MCF 10A (cell line): ENCODE measurements around the gene GAS7. TPM values are rescaled to one million over a fixed set of nuclear protein-coding genes. Genes with fewer than 3 reads are reported as not detected.

Source experiments
- BruUV-seq: library from RNA; stranded (reverse); fragments of 400-500 nt; replicated peaks from 2 replicates; lab custom pipeline; 2021; lab: Mats Ljungman, UMichigan
- CTCF ChIA-PET: fragments of 300-600 bp; sonication (Branson Sonifier 250); formaldehyde crosslinking; extraction: SDS; loops from one replicate; lab custom pipeline; 2021; ENCODE audit warnings: antibody characterized with exemption, inconsistent platforms; lab: Yijun Ruan, JAX
- POLR2A ChIA-PET: fragments of 300-600, 350-650 bp; sonication (Branson Sonifier 250); formaldehyde crosslinking; extraction: SDS; loops from one replicate; lab custom pipeline; 2020; ENCODE audit warnings: antibody characterized with exemption, inconsistent platforms; lab: Yijun Ruan, JAX
- DNase-seq: peaks from one replicate; pipeline ENCODE4 v3.0.0-alpha.2; 2018; ENCODE audit not compliant: unreplicated experiment
- H3K27ac Mint-ChIP-seq: one replicate; pipeline ENCODE4 v1.8.0; 2022; ENCODE audit warnings: mild to moderate bottlenecking, low read depth, mixed read lengths; ENCODE audit not compliant: unreplicated experiment
- H3K27me3 Mint-ChIP-seq: one replicate; pipeline ENCODE4 v1.8.0; 2022; ENCODE audit warnings: mixed read lengths; ENCODE audit not compliant: insufficient read depth, unreplicated experiment
- H3K36me3 Mint-ChIP-seq: one replicate; pipeline ENCODE4 v1.8.0; 2022; ENCODE audit warnings: mild to moderate bottlenecking, moderate library complexity, mixed read lengths; ENCODE audit not compliant: insufficient read depth, unreplicated experiment
- H3K4me1 Mint-ChIP-seq: one replicate; pipeline ENCODE4 v1.8.0; 2022; ENCODE audit warnings: mixed read lengths; ENCODE audit not compliant: insufficient read depth, unreplicated experiment
- H3K4me3 Mint-ChIP-seq: one replicate; pipeline ENCODE4 v1.8.0; 2022; ENCODE audit warnings: mild to moderate bottlenecking, moderate library complexity, mixed read lengths; ENCODE audit not compliant: unreplicated experiment
- H3K9me3 Mint-ChIP-seq: one replicate; pipeline ENCODE4 v1.8.0; 2022; ENCODE audit warnings: mixed read lengths; ENCODE audit not compliant: unreplicated experiment
- CTCF ChIP-seq: fragments of 200-600 bp; IDR thresholded peaks from one replicate; pipeline ENCODE4 v1.8.0; 2022; ENCODE audit warnings: antibody characterized with exemption, mild to moderate bottlenecking; ENCODE audit not compliant: unreplicated experiment
- intact Hi-C: fragments of 100-400 bp; cut with micrococcal nuclease; formaldehyde crosslinking; loops from 2 replicates; pipeline ENCODE4 v1.14.1; 2022
- total RNA-seq: library from RNA; stranded (reverse); gene quantifications from 2 replicates; pipeline ENCODE4 v1.2.3, GENCODE V29; 2022

Gene GAS7
- total RNA-seq, 1 experiment from 2014 or later: not detected

- no TSS peak for BruUV-seq
- POLR2A ChIA-PET: no interaction called here
- CTCF ChIA-PET: no interaction called here
- intact Hi-C loops: no loop called here
- Mint-ChIP-seq H3K27me3 (no peaks in the 10 kb centered on the region), H3K4me1 (no peaks in the 10 kb centered on the region), H3K9me3 (peaks cover 6% of the 10 kb centered on the region), H3K27ac (no peak overlapping the region), H3K4me3 (no peak overlapping the region), H3K36me3 (peaks cover 7% of the 10 kb centered on the region)
- TF ChIP-seq CTCF: no peak
- no peak for DNase-seq
Observed at GRCh38 chr17:10156948-10157607, 41.3 kb downstream of the GAS7 start.

GRCh38 chr17:10156599-10156947 lies 41.8 kb downstream of the GAS7 start:
- POLR2A ChIA-PET: no interaction called here
- Mint-ChIP-seq H3K9me3 (peaks cover 7% of the 10 kb centered on the region), H3K27me3 (no peaks in the 10 kb centered on the region), H3K27ac (no peak overlapping the region), H3K36me3 (peaks cover 7% of the 10 kb centered on the region), H3K4me3 (no peak overlapping the region), H3K4me1 (no peaks in the 10 kb centered on the region)
- CTCF ChIA-PET: no interaction called here
- DNase-seq: no peak
- intact Hi-C loops: no loop called here
- no peak for TF ChIP-seq CTCF
- no TSS peak for BruUV-seq

GRCh38 chr17:10156077-10156435 lies 42.4 kb downstream of the GAS7 start:
- DNase-seq: no peak
- Mint-ChIP-seq H3K27ac (no peak overlapping the region), H3K9me3 (peaks cover 7% of the 10 kb centered on the region), H3K4me3 (no peak overlapping the region), H3K27me3 (no peaks in the 10 kb centered on the region), H3K4me1 (no peaks in the 10 kb centered on the region), H3K36me3 (peaks cover 7% of the 10 kb centered on the region)
- BruUV-seq: no TSS peak
- POLR2A ChIA-PET: no interaction called here
- CTCF ChIA-PET: no interaction called here
- TF ChIP-seq CTCF: no peak
- intact Hi-C loops: no loop called here

- H3K4me1 Mint-ChIP-seq: no peaks in the 10 kb centered on the region
- H3K4me3 Mint-ChIP-seq: no peak overlapping the region
- BruUV-seq: no TSS peak
- no peak for DNase-seq
- H3K36me3 Mint-ChIP-seq: peaks cover 7% of the 10 kb centered on the region
- peaks cover 8% of the 10 kb centered on the region for H3K9me3 Mint-ChIP-seq
- H3K27ac Mint-ChIP-seq: no peak overlapping the region
- CTCF ChIA-PET: no interaction called here
- intact Hi-C loops: no loop called here
- POLR2A ChIA-PET: no interaction called here
- no peak for TF ChIP-seq CTCF
- no peaks in the 10 kb centered on the region for H3K27me3 Mint-ChIP-seq
Observed at GRCh38 chr17:10155371-10156076, 42.9 kb downstream of the GAS7 start.
